Fibroblast of upper back skin (primary cell): ENCODE results near the gene LMOD2.
"Not testable (repeated sequence)": the region's sequence is repeated elsewhere in the genome, so short reads cannot be mapped to it uniquely, and the experiment has no call there.

Experiments
- DNase-seq: peaks from one replicate; pipeline ENCODE4 v3.0.0-alpha.2; 2013

The LMOD2 gene

GRCh38 chr7:123655614-123656013 lies at the start of gene LMOD2:
Gene LMOD2, plus strand, starts transcription at chr7:123655866. Its CDS starts 98 bp downstream, at chr7:123655964.
- no peak for DNase-seq

- no peak for DNase-seq
These were observed 48.2 kb upstream of the LMOD2 start for GRCh38 chr7:123607423-123607975.

GRCh38 chr7:123608991-123609882 lies 46.4 kb upstream of the LMOD2 start:
- no peak for DNase-seq

GRCh38 chr7:123609883-123610239 lies 45.8 kb upstream of the LMOD2 start:
- no peak for DNase-seq

GRCh38 chr7:123612024-123612423 lies 43.6 kb upstream of the LMOD2 start:
- DNase-seq = no peak

GRCh38 chr7:123615344-123615743 lies 40.3 kb upstream of the LMOD2 start:
- peak; percentile 53 for DNase-seq

GRCh38 chr7:123616223-123616622 lies 39.4 kb upstream of the LMOD2 start:
- no peak for DNase-seq

- no peak for DNase-seq
These were observed 34.0 kb upstream of the LMOD2 start for GRCh38 chr7:123621707-123622106.

- no peak for DNase-seq
These were observed 32.8 kb upstream of the LMOD2 start for GRCh38 chr7:123622660-123623386.

- peak; percentile 17 for DNase-seq
These were observed 31.0 kb upstream of the LMOD2 start for GRCh38 chr7:123624527-123625183.

GRCh38 chr7:123625254-123625653 lies 30.4 kb upstream of the LMOD2 start:
- DNase-seq = no peak

GRCh38 chr7:123627851-123628250 lies 27.8 kb upstream of the LMOD2 start:
- DNase-seq = no peak

- no peak for DNase-seq
These were observed 26.8 kb upstream of the LMOD2 start for GRCh38 chr7:123628829-123629228.

- no peak for DNase-seq
These were observed 26.4 kb upstream of the LMOD2 start for GRCh38 chr7:123629281-123629680.

GRCh38 chr7:123632808-123633207 lies 22.9 kb upstream of the LMOD2 start:
- DNase-seq = no peak

- DNase-seq = peak; percentile 79
These were observed 22.1 kb upstream of the LMOD2 start for GRCh38 chr7:123633553-123633952.

GRCh38 chr7:123634011-123634573 lies 21.6 kb upstream of the LMOD2 start:
- not testable (repeated sequence) for DNase-seq

GRCh38 chr7:123635551-123636359 lies 19.9 kb upstream of the LMOD2 start:
- DNase-seq = peak; percentile 53

- DNase-seq = no peak
These were observed 18.5 kb upstream of the LMOD2 start for GRCh38 chr7:123637203-123637602.

- no peak for DNase-seq
These were observed 17.8 kb upstream of the LMOD2 start for GRCh38 chr7:123637878-123638277.

GRCh38 chr7:123639631-123640030 lies 16.0 kb upstream of the LMOD2 start:
- DNase-seq = no peak

GRCh38 chr7:123640583-123640982 lies 15.1 kb upstream of the LMOD2 start:
- no peak for DNase-seq
